RWPE1 (cell line): Measurements from ENCODE around the gene L1TD1.

Source experiments
- CTCF ChIA-PET: fragments of 350-600 bp; sonication (Branson Sonifier 250); formaldehyde crosslinking; extraction: SDS; loops from one replicate; lab custom pipeline; 2021; lab: Yijun Ruan, JAX
- POLR2A ChIA-PET: fragments of 400-600 bp; formaldehyde crosslinking; extraction: SDS; loops from one replicate; lab custom pipeline; 2020; ENCODE audit warnings: antibody characterized with exemption; ENCODE audit not compliant: low non-redundant PET; lab: Yijun Ruan, JAX
- DNase-seq: peaks from one replicate; pipeline ENCODE4 v3.0.0; 2012; ENCODE audit warnings: low spot score
- H3K27ac ChIP-seq: fragments of 450-650 bp; 2 replicates; pipeline ENCODE4 v1.5.1; 2017
- CTCF ChIP-seq: fragments of 450-650 bp; conservative IDR thresholded peaks from 2 replicates; pipeline ENCODE4 v1.5.1; 2017; ENCODE audit warnings: low read depth, mild to moderate bottlenecking

L1TD1 gene

GRCh38 chr1:62207187-62207586 is 12.5 kb downstream of the L1TD1 start:
- ChIA-PET CTCF (interaction anchor here (0.6 to 0.7 kb wide), 3 partner anchors 63 to 224 kb away, joined by 3 read pairs; no protein-coding TSS in a partner anchor), POLR2A (no interaction called here)
- DNase-seq: no peak
- no peak overlapping the region for H3K27ac ChIP-seq
- no peak for TF ChIP-seq CTCF

GRCh38 chr1:62208087-62208486 is 13.4 kb downstream of the L1TD1 start:
- H3K27ac ChIP-seq: no peak overlapping the region
- ChIA-PET CTCF (interaction anchor here (0.7 kb wide), 2 partner anchors 64 to 223 kb away, joined by 3 read pairs; no protein-coding TSS in a partner anchor), POLR2A (no interaction called here)
- no peak for TF ChIP-seq CTCF
- no peak for DNase-seq

GRCh38 chr1:62208970-62209369 is 14.3 kb downstream of the L1TD1 start:
- no peak for TF ChIP-seq CTCF
- no peak overlapping the region for H3K27ac ChIP-seq
- ChIA-PET CTCF (interaction anchor here (0.6 kb wide), 2 partner anchors 70 to 270 kb away, joined by 3 to 7 read pairs; no protein-coding TSS in a partner anchor), POLR2A (no interaction called here)
- DNase-seq: no peak

- TF ChIP-seq CTCF: no peak; the same call in 1 of the 2 replicates
- ChIA-PET CTCF (interaction anchor here (0.6 to 1.1 kb wide), 4 partner anchors 115 to 536 kb away, joined by 3 to 7 read pairs (median 4); no protein-coding TSS in a partner anchor), POLR2A (no interaction called here)
- peak; percentile 72 for DNase-seq
- no peak overlapping the region; the same call in 1 of the 2 replicates for H3K27ac ChIP-seq
Observed at GRCh38 chr1:62209931-62210595, 15.4 kb downstream of the L1TD1 start.

GRCh38 chr1:62210960-62211359 is 16.3 kb downstream of the L1TD1 start:
- no peak for TF ChIP-seq CTCF
- CTCF ChIA-PET: no interaction called here
- no peak for DNase-seq
- H3K27ac ChIP-seq: no peak overlapping the region
- POLR2A ChIA-PET: no interaction called here

- TF ChIP-seq CTCF: no peak
- DNase-seq: no peak
- CTCF ChIA-PET: no interaction called here
- H3K27ac ChIP-seq: no peak overlapping the region
- POLR2A ChIA-PET: no interaction called here
Observed at GRCh38 chr1:62212411-62212810, 17.8 kb downstream of the L1TD1 start.
